Activated naive CD8-positive, alpha-beta T cell treated with anti-CD3 and anti-CD28 coated beads, Interleukin-2, amount 10 ng/mL, durations not matched to agents 7 days and 5 days (primary cell): ENCODE data around the gene E2F7. TPM values are rescaled to one million over a fixed set of nuclear protein-coding genes. Genes with fewer than 3 reads are reported as not detected.
"Not testable (repeated sequence)": the region's sequence is repeated elsewhere in the genome, so short reads cannot be mapped to it uniquely, and the experiment has no call there.

ENCODE experiments used
- ATAC-seq: fragments of 150-1000 bp; cut with Tn5 transposase; one replicate; pipeline ENCODE4 v1.10.0; 2021; ENCODE audit warnings: low read depth, moderate library complexity
- POLR2A ChIA-PET: fragments of 350-600 bp; sonication (Branson Sonifier 250); formaldehyde crosslinking; loops from one replicate; lab custom pipeline; 2021; ENCODE audit warnings: antibody characterized with exemption; lab: Charles Lee
- DNase-seq: peaks from one replicate; pipeline ENCODE4 v3.0.0; 2021
- H3K27ac Mint-ChIP-seq: one replicate; pipeline ENCODE4 v1.8.0; 2022; ENCODE audit warnings: mild to moderate bottlenecking, mixed read lengths
- H3K27me3 Mint-ChIP-seq: one replicate; pipeline ENCODE4 v1.8.0; 2022; ENCODE audit warnings: mild to moderate bottlenecking, moderate library complexity, mixed read lengths
- H3K36me3 Mint-ChIP-seq: one replicate; pipeline ENCODE4 v1.8.0; 2021; ENCODE audit warnings: mild to moderate bottlenecking, mixed read lengths
- H3K4me1 Mint-ChIP-seq: one replicate; pipeline ENCODE4 v1.8.0; 2021; ENCODE audit warnings: mixed read lengths
- H3K4me3 Mint-ChIP-seq: one replicate; pipeline ENCODE4 v1.8.0; 2022; ENCODE audit warnings: mild to moderate bottlenecking, moderate library complexity, mixed read lengths
- H3K9me3 Mint-ChIP-seq: one replicate; pipeline ENCODE4 v1.8.0; 2021; ENCODE audit warnings: mixed read lengths
- total RNA-seq, 2 experiments: library from RNA; stranded (reverse); gene quantifications; one replicate each; pipeline ENCODE4 v1.2.3, GENCODE V29; 2021

The E2F7 gene
- 10 to 100 TPM; 15.0 to 20.3 TPM for total RNA-seq

DNA sequence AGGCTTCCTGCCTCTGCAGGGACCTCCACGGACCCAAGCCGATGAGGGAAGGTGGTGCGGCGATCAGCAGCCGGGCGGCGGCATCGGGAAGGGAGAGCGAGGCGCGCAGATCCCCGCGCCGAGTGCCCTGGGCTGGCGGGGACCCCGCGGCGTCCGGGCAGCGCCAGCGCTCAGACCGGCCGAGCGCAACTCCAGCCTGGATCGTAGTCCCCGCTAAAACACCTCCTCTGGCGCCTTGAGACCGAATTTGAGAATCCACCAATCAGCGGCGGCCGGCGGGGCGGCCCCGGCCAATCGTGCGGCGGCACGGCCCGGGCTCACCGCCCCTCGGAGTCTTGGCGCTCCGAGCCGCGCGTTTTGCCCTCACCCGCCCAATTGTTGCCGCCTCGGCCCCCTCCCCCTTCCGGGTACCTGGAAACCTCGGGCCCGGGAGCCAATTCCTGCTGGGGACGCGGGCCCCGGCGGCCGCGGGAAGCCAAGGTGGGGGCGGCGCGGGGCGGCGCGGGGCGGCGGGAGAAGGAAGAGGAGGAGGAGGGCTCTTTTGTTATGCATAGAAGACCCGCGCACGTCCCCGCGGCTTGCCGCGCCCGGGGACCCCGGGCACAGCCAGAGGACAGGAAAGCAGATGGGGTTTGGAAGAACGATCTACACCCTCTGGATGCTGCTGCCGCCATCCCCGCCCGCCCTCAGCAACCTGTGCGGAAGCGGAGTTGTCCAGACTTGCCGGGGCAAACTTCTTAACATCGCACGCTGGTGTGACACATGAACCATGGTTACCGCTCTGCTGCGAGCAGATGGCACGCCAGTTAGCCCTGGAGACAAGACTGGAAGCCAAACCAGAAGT lies at the start of gene E2F7:
E2F7 (minus strand) TSS at position 209 of the 844 bp plus-strand sequence. CDS start 934 bp downstream, outside the sequence.
- Mint-ChIP-seq H3K9me3 (no peaks in the 10 kb centered on the region), H3K4me3 (peak within 1 kb of the TSS; percentile 95), H3K27me3 (peaks cover 22% of the 10 kb centered on the region), H3K36me3 (peaks cover 29% of the 10 kb centered on the region), H3K27ac (peak within 1 kb of the TSS; percentile 78), H3K4me1 (peaks cover 42% of the 10 kb centered on the region)
- POLR2A ChIA-PET: no interaction called here
- peak; percentile 91 for DNase-seq
- ATAC-seq: peak; percentile 96

GRCh38 chr12:77113971-77114370 lies 48.6 kb upstream of the E2F7 start:
- POLR2A ChIA-PET: no interaction called here
- no peak overlapping the region for H3K27ac Mint-ChIP-seq
- peaks cover 2% of the 10 kb centered on the region for H3K9me3 Mint-ChIP-seq
- no peaks in the 10 kb centered on the region for H3K4me1 Mint-ChIP-seq
- ATAC-seq (no peak), DNase-seq (no peak)
- H3K36me3 Mint-ChIP-seq: no peaks in the 10 kb centered on the region
- no peaks in the 10 kb centered on the region for H3K27me3 Mint-ChIP-seq
- H3K4me3 Mint-ChIP-seq: no peak overlapping the region

DNA sequence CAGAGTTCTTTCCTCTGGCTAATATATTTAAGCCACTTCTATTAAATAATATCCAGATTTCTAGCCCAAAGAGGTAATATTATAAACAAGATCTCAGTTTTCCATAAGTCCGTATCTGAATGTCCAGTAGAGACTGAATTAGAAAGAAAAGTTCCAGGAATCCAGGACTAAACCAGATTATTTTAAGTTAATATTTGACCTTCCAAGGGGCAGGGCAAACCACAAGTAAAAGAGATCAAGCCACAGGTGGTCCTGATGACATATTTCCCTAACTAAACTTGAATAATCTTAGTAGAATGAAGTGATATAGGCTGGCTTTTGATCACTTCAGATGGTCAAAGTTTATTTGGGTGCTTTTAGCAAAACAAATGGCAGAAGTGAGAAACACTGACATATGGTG lies 43.3 kb upstream of the E2F7 start:
- Mint-ChIP-seq H3K9me3 (peaks cover 2% of the 10 kb centered on the region), H3K36me3 (no peaks in the 10 kb centered on the region), H3K4me3 (no peak overlapping the region), H3K27ac (no peak overlapping the region), H3K4me1 (peaks cover 1% of the 10 kb centered on the region), H3K27me3 (peaks cover 4% of the 10 kb centered on the region)
- POLR2A ChIA-PET: no interaction called here
- no peak for DNase-seq
- no peak for ATAC-seq

GRCh38 chr12:77107121-77107520 lies 41.8 kb upstream of the E2F7 start:
- POLR2A ChIA-PET: no interaction called here
- no peaks in the 10 kb centered on the region for H3K36me3 Mint-ChIP-seq
- no peak for DNase-seq
- H3K27me3 Mint-ChIP-seq: peaks cover 4% of the 10 kb centered on the region
- H3K27ac Mint-ChIP-seq: no peak overlapping the region
- H3K4me3 Mint-ChIP-seq: no peak overlapping the region
- peaks cover 1% of the 10 kb centered on the region for H3K4me1 Mint-ChIP-seq
- H3K9me3 Mint-ChIP-seq: peaks cover 2% of the 10 kb centered on the region
- no peak for ATAC-seq

GRCh38 chr12:77104792-77105191 lies 39.4 kb upstream of the E2F7 start:
- H3K9me3 Mint-ChIP-seq: no peaks in the 10 kb centered on the region
- POLR2A ChIA-PET: no interaction called here
- H3K4me1 Mint-ChIP-seq: peaks cover 1% of the 10 kb centered on the region
- H3K27me3 Mint-ChIP-seq: peaks cover 6% of the 10 kb centered on the region
- H3K27ac Mint-ChIP-seq: no peak overlapping the region
- ATAC-seq: no peak
- no peaks in the 10 kb centered on the region for H3K36me3 Mint-ChIP-seq
- H3K4me3 Mint-ChIP-seq: no peak overlapping the region
- DNase-seq: no peak

DNA sequence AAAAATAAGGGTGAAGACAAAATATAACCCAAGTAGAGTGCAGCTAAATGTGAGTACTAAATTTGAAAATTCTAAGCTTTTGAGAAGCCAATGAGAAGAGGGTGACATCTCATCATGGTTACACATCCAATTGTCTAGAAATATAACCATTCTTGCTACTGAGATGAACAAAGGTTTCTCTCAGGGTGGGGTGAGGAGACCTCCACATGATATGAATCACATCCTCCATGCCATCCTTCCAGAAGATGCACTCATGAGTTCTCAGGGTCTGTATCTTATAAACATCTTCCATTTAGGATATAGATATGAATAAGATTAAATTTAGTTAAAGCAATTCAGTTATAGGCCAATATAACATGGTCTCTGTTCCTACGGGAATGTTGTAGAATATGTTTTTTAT lies 38.9 kb upstream of the E2F7 start:
- H3K27ac Mint-ChIP-seq: no peak overlapping the region
- H3K4me1 Mint-ChIP-seq: peaks cover 1% of the 10 kb centered on the region
- no peak for DNase-seq
- no peaks in the 10 kb centered on the region for H3K36me3 Mint-ChIP-seq
- no peak overlapping the region for H3K4me3 Mint-ChIP-seq
- no peaks in the 10 kb centered on the region for H3K9me3 Mint-ChIP-seq
- POLR2A ChIA-PET: no interaction called here
- ATAC-seq: no peak
- peaks cover 6% of the 10 kb centered on the region for H3K27me3 Mint-ChIP-seq

DNA sequence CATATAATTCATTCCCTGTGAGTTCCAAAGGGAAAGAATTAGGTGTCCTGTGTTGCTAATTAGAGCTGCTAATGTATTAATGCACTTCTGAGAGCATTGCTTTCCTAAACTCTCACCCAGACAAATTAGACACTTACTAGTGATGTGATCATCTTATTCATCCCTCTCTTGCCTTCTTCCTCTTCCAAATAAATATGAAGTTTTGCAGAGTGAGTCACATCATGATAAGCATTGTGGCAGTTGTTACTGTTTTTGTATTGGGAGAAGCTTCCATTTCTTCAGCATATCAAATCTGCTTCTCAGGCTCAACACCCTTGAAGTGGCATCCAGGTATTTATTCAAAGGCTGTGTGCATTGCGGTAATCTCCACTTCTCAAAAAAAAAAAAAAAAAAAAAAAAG lies 37.3 kb upstream of the E2F7 start:
- Mint-ChIP-seq H3K4me1 (peaks cover 1% of the 10 kb centered on the region), H3K9me3 (no peaks in the 10 kb centered on the region), H3K27ac (no peak overlapping the region), H3K36me3 (no peaks in the 10 kb centered on the region), H3K4me3 (no peak overlapping the region), H3K27me3 (peaks cover 6% of the 10 kb centered on the region)
- ATAC-seq (no peak), DNase-seq (no peak)
- POLR2A ChIA-PET: no interaction called here

- H3K4me1 Mint-ChIP-seq: peaks cover 1% of the 10 kb centered on the region
- no peaks in the 10 kb centered on the region for H3K9me3 Mint-ChIP-seq
- POLR2A ChIA-PET: no interaction called here
- no peak overlapping the region for H3K4me3 Mint-ChIP-seq
- H3K27me3 Mint-ChIP-seq: peaks cover 3% of the 10 kb centered on the region
- ATAC-seq (no peak), DNase-seq (no peak)
- H3K27ac Mint-ChIP-seq: no peak overlapping the region
- no peaks in the 10 kb centered on the region for H3K36me3 Mint-ChIP-seq
Observed at GRCh38 chr12:77102123-77102522, 36.8 kb upstream of the E2F7 start.

DNA sequence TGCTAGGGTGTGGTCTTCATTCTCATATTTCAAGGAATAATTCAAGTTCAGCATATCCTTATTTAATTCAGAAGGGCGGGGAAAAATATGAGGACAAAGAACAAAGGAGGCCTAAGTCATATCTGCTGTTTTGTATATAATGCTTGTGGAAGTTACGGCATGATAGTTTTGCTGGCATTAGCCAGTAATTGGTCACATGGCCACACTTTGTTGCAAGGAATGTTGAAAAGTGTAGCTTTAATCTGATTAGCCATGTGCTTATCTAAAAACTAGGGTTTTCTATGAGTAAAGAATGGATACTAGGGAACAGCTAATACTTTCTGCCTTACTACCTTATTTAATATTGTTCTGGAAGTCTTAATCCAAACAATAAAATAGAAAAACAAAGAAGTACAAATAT lies 34.4 kb upstream of the E2F7 start:
- peaks cover 6% of the 10 kb centered on the region for H3K27me3 Mint-ChIP-seq
- no peak overlapping the region for H3K27ac Mint-ChIP-seq
- DNase-seq (no peak), ATAC-seq (no peak)
- H3K4me1 Mint-ChIP-seq: no peaks in the 10 kb centered on the region
- peaks cover 1% of the 10 kb centered on the region for H3K9me3 Mint-ChIP-seq
- POLR2A ChIA-PET: no interaction called here
- no peak overlapping the region for H3K4me3 Mint-ChIP-seq
- no peaks in the 10 kb centered on the region for H3K36me3 Mint-ChIP-seq

DNA sequence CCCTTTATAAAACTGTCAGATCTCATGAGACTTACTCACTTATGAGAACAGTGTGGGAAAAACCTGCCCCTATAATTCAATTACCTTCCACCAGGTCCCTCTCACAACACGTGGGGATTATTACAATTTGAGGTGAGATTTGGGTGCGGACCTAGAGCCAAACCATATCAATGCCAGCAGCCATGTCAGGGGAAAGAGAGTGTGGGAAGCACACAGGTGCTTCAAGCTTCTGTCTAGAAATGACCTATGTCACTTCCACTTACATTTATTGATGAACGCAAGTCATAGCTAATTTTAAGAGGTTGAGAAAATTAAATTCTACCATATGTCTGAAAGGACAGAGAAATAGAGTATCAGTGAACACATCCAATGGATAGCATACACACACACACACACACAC lies 32.5 kb upstream of the E2F7 start:
- Mint-ChIP-seq H3K36me3 (no peaks in the 10 kb centered on the region), H3K9me3 (peaks cover 1% of the 10 kb centered on the region), H3K4me3 (no peak overlapping the region), H3K27ac (no peak overlapping the region), H3K27me3 (peaks cover 7% of the 10 kb centered on the region), H3K4me1 (no peaks in the 10 kb centered on the region)
- no peak for ATAC-seq
- POLR2A ChIA-PET: no interaction called here
- no peak for DNase-seq

- H3K9me3 Mint-ChIP-seq, H3K4me1 Mint-ChIP-seq, H3K27me3 Mint-ChIP-seq, H3K27ac Mint-ChIP-seq, POLR2A ChIA-PET, DNase-seq, ATAC-seq, H3K36me3 Mint-ChIP-seq, H3K4me3 Mint-ChIP-seq: not testable (repeated sequence)
Observed at GRCh38 chr12:77092227-77092626, 26.9 kb upstream of the E2F7 start.

DNA sequence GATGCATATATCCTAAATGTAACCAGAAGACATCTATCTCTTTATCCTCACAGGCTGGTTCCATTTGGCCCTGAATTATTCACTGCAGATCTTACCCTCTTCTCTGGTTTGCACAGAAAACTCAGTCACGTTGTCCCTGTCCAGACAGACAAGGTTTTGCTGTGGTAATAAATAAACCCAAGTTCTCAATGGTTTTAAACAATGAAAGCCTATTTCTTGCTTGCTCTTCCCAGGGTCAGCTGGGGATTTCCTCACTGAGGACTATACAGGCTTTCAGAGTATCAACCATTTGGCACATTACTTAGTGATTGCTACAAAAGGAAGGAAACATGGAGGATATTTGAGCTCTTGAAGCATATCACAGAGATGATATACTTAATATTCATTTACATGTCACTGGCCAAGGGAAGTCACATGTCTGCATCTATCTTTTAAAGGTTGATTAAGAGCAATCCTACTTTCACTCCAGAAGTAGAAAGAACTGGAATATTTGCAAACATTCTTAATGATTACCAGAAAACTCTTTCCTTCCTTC lies 24.4 kb upstream of the E2F7 start:
- POLR2A ChIA-PET: no interaction called here
- H3K9me3 Mint-ChIP-seq: no peaks in the 10 kb centered on the region
- H3K27ac Mint-ChIP-seq: no peak overlapping the region
- no peak overlapping the region for H3K4me3 Mint-ChIP-seq
- H3K4me1 Mint-ChIP-seq: no peaks in the 10 kb centered on the region
- DNase-seq: no peak
- H3K36me3 Mint-ChIP-seq: no peaks in the 10 kb centered on the region
- no peak for ATAC-seq
- peaks cover 7% of the 10 kb centered on the region for H3K27me3 Mint-ChIP-seq

GRCh38 chr12:77087427-77087826 lies 22.1 kb upstream of the E2F7 start:
- ATAC-seq: no peak
- H3K9me3 Mint-ChIP-seq: no peaks in the 10 kb centered on the region

DNA sequence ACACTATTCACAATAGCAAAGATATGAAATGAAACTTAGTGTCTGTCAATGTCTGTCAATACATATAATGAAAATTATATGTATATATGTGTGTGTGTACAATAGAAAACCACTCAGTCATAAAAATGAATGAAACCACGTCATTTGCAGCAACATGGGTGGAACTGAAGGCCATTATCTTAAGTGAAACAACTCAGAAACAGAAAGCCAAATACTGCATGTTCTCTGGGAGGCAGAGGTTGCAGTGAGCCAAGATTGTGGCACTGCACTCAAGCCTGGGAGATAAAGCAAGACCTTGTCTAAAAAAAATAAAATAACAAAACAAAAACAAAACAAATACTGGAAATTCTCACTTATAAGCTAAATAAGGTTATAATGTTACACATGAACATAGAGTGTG lies 16.7 kb upstream of the E2F7 start:
- no peaks in the 10 kb centered on the region for H3K36me3 Mint-ChIP-seq
- DNase-seq: no peak
- peaks cover 2% of the 10 kb centered on the region for H3K9me3 Mint-ChIP-seq
- H3K4me3 Mint-ChIP-seq: no peak overlapping the region
- H3K27me3 Mint-ChIP-seq: peaks cover 10% of the 10 kb centered on the region
- no peak overlapping the region for H3K27ac Mint-ChIP-seq
- H3K4me1 Mint-ChIP-seq: no peaks in the 10 kb centered on the region
- ATAC-seq: no peak
- POLR2A ChIA-PET: no interaction called here

More at GRCh38 chr12:77087427-77087826, 22.1 kb upstream of the E2F7 start:
- Mint-ChIP-seq H3K4me3 (no peak overlapping the region), H3K27me3 (peaks cover 5% of the 10 kb centered on the region), H3K4me1 (no peaks in the 10 kb centered on the region), H3K36me3 (no peaks in the 10 kb centered on the region), H3K27ac (no peak overlapping the region)
- POLR2A ChIA-PET: no interaction called here
- DNase-seq: no peak
